Ramos (cell line): ENCODE data around the gene CAPN2.

Experiments
- in situ Hi-C: fragments of 300-500 bp; cut with MboI; formaldehyde crosslinking; loops from one replicate; pipeline ENCODE4 v1.14.3; 2022; ENCODE audit warnings: low sequenced_read_pairs; ENCODE audit not compliant: unreplicated experiment

CAPN2 gene

GRCh38 chr1:223755432-223755792 is 43.1 kb downstream of the CAPN2 start:
- in situ Hi-C loops, result no loop called here

- in situ Hi-C loops, result no loop called here
Measured at GRCh38 chr1:223755992-223756775, 43.8 kb downstream of the CAPN2 start.

- in situ Hi-C loops, result no loop called here
Measured at GRCh38 chr1:223756806-223757700, 44.7 kb downstream of the CAPN2 start.

- in situ Hi-C loops, result no loop called here
Measured at GRCh38 chr1:223758734-223759133, 46.4 kb downstream of the CAPN2 start.

DNA sequence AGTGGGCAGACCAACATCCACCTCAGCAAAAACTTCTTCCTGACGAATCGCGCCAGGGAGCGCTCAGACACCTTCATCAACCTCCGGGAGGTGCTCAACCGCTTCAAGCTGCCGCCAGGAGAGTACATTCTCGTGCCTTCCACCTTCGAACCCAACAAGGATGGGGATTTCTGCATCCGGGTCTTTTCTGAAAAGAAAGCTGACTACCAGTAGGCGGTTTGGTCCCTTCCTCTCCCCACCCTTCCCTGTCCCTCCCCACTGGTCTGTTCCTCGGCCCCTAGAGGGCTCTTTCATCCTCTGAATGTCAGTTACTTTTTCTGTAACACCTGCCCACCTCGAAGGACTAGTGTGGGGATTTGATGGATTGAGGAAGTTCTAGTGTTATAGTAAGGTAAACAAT is 46.9 kb downstream of the CAPN2 start:
- in situ Hi-C loops, result no loop called here

- in situ Hi-C loops, result no loop called here
Measured at GRCh38 chr1:223760833-223761232, 48.5 kb downstream of the CAPN2 start.

DNA sequence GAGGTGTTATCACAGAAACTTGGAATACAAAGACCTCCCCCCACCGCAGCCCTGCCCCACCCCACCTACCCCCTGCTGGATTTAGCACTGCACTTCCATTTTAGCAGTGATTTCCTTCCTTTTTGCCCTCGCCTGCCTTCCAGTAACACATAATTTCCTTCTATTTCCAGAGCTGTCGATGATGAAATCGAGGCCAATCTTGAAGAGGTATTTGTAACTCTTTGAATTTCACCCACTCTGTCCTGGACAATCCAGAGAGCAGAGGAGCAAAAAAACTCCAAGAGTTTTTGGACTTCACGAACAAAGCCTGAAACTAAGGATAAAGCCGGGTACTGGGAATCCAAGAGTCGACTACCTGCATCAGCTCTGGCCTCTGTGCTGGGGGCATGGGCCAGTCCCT is 49.1 kb downstream of the CAPN2 start:
- in situ Hi-C loops, result no loop called here

DNA sequence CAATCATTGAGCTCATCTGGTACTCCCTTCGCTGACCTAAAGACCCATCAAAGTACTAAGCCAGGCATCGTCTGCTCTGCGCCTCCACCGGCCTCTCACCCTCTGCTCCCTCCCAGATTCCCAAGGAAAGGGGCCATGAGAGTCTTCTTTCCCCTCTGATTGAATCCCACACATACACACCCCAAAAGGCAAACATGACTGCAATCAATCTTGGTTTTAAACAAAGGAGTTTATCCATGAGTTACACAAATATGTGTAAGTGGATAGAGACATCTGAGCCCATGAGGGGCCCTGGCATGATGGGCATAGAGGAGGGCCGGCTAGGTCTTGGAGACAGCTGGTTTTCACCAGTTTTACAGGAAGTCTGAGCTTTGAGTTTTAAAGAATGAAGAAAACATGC is 50.9 kb downstream of the CAPN2 start:
- in situ Hi-C loops, result no loop called here

- in situ Hi-C loops, result no loop called here
Measured at GRCh38 chr1:223763881-223764280, 51.5 kb downstream of the CAPN2 start.

DNA sequence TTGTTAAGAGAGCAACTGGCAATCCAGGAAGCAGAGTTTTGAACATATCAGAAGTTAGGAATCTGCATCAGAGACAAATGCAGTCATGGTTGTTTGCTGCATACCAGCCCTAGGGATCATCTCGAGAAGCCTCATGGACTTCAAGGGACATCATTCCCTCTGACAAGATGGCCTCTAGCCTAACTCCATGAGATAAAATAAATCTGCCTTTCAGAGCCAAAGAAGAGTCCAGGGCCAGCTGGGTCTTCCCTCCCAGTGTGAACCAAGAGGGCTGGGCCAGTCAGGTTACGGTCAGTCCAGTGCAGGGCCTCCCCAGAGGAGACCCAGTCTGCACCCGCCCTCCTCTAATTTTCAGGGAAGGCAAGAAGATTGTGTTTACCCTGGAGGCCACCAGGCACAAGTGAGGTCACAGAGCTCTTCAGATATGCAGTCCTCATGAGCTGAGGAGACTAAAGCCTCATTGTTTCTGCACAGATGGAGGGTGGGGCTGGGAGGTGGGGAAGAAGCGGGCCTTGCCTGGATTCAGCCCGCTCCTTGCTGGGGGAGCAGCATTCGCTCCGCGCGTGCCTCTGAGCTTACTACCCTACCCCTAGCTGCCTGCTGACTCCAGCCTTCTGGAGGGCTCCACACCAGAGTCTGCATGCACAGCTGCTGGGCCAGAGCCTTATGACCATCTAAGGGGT is 52.8 kb downstream of the CAPN2 start:
- in situ Hi-C loops, result no loop called here

- in situ Hi-C loops, result no loop called here
Measured at GRCh38 chr1:223765719-223766340, 53.5 kb downstream of the CAPN2 start.

GRCh38 chr1:223770621-223771315 is 58.4 kb downstream of the CAPN2 start:
- in situ Hi-C loops, result no loop called here

- in situ Hi-C loops, result no loop called here
Measured at GRCh38 chr1:223771469-223771813, 59.1 kb downstream of the CAPN2 start.

GRCh38 chr1:223771814-223772770 is 59.8 kb downstream of the CAPN2 start:
- in situ Hi-C loops, result no loop called here

DNA sequence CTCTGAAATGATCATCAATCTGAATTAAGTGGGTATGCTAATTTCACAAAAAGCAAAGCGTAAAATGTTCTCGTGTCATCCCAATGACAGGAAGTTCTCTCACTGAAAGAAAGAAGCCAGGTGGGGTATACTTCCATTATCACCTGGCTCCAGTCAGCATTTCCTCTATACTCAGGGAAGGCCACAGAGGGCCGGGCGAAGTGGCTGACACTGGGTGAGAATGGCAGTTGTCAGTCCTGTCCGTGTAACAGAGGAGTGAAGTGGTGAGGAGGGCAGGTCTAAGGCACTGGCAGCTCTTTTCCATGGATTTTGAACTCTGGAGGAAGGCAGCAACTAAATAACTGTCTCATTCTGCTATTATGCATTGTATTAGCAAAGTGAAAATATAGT is 60.4 kb downstream of the CAPN2 start:
- in situ Hi-C loops, result no loop called here

DNA sequence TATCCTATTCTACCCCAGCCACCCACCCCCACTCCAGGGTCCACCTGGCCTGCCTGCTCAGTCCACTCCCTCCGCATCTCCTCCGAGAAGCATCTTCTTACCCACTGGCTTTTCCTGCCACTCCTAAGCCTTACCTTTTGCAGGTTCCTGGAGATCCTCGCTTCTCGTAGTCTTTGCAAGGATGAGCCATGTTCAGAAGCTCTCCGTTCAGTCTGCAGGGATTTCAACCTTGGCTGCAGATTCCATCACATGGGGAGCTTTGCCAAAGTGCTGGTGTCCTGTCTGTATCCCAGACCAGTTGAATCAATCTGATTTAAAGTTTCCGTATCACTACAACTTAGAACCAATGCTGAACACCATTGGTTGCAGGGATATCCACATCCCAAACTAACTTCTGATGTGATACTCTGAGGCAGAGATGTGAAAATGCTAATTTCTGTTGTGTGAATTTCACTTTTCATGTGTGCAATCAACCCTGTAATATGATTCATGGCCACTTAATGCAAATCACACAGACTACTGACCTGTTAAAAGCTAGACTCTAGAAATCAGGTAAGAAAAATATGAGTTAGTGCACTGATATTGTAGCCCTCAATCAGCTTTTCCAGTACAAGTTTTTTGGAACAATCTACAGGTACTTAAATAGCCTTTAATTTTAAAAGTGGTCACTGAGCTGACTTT is 61.9 kb downstream of the CAPN2 start:
- in situ Hi-C loops, result no loop called here

- in situ Hi-C loops, result no loop called here
Measured at GRCh38 chr1:223775054-223775453, 62.7 kb downstream of the CAPN2 start.

GRCh38 chr1:223775711-223776074 is 63.4 kb downstream of the CAPN2 start:
- in situ Hi-C loops, result no loop called here
